GM20431 (cell line): ENCODE measurements around the gene SLC24A5.

Source experiments
- in situ Hi-C: fragments of 300-500 bp; cut with MseI, MboI; formaldehyde crosslinking; loops from one replicate; pipeline ENCODE4 v1.15.0; 2020; ENCODE audit warnings: low sequenced_read_pairs; ENCODE audit not compliant: unreplicated experiment

The SLC24A5 gene

DNA sequence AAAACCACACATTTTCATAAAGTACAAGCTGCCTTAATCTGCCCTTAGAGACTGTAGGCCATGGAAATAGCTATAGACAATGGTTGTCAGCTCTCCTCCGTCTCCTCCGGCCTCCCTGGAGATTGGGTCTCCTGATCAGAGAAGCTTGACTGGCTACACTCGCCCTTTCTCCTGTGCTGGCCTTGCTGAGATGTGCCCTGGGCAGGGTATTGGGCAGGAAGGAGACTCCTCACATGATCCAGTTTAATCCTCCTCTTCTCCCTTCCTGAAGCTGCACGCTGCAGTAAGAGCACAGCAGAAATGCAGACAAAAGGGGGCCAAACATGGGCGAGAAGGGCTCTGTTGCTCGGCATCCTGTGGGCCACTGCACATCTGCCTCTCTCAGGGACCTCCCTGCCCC lies at the start of gene SLC24A5:
Gene SLC24A5 (plus strand): TSS at position 246 of the 400 bp plus-strand sequence. CDS start 55 bp downstream, at position 301.
- in situ Hi-C loops, result loop anchor here (25.0 kb wide), 1 partner anchor 117 kb away; no protein-coding TSS in a partner anchor

DNA sequence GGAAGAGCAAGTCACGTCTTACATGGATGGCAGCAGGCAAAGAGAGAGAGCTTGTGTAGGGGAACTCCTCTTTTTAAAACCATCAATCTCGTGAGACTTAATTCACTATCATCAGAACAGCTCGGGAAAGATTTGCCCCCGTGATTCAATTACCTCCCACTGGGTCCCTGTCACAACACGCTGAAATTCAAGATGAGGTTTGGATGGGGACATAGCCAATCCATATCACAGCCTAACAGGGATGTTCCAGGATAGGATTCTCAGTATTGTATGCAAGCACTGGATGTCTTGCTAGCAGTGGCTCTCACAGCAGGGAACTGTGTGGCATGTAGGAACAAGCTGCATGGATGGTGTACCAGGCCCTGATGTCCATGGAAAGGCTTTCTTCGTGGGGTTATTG lies 47.8 kb upstream of the SLC24A5 start:
- in situ Hi-C loops, result no loop called here

DNA sequence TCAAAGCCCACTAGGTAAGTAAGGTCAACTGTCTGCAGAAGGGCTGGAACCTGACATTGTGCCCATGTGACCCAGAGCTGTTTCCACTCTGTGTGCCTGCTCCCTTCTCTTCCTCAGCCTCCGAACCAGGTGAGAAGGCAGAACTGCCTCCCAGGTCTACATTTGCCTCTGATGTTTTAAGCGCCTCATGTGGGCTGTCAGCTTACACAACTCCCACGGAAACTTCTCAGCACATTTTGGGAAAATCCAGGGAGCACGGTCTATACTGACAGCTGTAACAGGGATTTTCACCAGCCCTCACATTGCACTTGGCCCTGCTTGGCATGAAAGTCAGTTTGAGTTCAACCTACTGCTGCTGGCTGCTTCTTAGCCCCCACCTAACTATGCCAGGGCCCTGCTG lies 46.9 kb upstream of the SLC24A5 start:
- in situ Hi-C loops, result no loop called here

DNA sequence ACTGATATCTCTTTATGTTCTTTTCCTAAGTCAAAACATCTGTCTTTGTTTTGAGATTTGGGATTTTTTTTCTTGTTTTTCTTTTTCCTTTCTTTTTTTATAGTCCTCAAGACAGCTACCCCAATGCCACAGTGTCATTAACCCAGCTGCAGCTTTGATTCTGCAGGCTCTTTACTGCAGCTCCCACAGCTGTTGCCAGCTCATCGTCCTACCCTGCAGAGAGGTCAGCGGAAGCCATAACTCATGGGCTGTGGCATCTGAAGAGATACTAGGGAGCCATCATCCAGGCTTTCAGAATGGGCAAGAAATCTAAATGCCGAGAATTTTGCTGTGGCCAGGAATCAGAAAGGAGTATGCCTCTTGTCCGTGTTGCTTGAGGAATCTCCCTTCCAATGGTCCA lies 44.3 kb upstream of the SLC24A5 start:
- in situ Hi-C loops, result no loop called here

DNA sequence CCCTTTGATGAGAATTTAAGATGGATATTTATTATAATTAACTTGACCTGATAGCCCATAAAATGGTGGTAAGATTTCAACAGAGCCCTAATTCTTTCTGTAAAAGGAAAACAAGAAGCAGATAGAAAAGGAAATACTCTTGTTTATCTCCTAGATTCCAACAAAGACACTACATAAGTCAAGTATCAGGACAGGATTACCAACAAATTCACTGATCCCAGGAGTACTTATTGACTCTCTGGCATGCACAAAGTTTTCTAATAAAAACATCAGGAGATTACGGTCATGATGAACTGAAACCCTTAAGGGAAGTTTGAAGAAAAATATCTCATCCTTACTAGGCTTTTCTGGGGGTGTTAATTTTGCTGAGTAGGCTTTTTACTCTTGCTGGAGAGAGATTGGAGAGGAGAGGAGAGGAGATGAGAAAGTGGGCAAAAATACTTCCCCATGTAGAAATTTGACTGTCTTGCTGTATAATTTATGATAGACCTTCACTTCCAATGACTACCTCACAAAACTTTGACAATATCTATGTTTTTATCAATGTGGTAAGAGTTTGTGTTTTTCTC lies 43.1 kb upstream of the SLC24A5 start:
- in situ Hi-C loops, result no loop called here

DNA sequence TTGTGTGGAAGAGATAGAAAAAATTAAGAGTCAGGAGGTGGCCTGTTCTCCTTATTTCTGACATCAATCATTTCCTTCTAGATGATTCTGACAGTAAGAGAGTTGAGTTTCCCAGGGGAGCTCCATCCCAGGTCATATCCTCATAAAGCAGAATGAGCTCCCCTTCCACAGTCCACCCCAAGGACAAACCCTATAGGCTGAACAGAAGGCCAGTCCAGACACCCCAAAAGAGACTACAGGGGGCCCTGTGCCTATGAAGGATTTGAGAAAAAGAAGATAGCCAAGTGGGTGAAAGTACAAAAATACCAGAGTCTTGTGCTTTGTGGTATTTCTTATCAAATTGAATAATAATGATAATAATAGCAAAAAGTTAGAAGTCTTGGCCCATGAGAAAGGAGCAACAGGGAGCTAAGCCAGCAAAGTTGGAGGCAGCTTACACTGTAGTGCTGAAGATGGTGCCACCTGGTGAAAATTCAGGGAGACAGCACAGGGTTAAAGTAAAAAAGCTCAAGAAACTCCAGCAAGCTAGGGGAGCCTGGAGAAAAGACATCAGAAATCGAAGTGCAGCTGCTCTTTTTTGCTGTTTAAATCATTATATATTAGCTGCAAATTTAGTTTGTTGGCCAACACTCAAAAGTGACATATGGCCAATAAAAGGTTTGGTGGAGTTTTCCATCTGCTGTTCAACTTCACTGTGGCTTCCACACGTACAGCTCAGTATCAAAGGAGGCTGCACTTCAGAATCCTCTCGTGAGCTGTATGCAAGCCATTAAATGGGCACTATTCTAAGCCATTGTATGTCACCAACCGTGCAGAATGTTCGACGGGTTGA lies 35.8 kb upstream of the SLC24A5 start:
- in situ Hi-C loops, result no loop called here

DNA sequence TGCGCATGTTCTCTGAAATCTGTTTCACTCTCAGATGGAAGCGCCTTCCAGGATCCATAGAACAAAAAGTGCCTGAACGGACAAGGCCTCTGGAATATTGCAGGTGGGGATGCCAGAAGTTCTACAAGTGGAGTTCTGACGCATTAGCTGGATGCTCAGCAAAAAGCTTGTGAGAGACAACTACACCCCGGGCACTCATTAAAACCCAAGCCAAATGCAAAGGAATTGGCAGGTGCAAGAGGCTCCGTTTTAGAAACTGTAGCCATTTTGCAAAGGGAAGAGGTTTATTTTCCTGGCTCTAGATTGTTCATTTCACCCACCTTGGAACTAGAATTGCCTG lies 35.2 kb upstream of the SLC24A5 start:
- in situ Hi-C loops, result no loop called here

DNA sequence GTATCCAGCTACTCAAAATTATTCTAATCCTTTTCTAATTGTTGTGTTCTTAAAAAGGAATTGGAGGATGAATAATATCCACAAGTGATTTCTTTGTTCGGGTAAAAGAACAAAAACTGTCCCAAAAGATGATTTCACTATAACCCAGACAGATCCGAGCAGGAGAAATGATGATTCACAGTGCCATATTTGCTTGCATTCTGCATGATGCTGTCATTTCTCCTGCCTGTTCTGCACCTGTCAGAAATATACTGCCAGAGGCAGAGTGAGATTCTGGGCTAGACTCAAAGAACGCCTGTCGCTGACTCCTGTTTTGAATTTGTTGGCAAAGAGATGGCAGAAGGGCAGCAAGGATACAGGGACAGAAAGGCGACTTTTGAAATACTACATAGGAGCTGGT lies 34.7 kb upstream of the SLC24A5 start:
- in situ Hi-C loops, result no loop called here

DNA sequence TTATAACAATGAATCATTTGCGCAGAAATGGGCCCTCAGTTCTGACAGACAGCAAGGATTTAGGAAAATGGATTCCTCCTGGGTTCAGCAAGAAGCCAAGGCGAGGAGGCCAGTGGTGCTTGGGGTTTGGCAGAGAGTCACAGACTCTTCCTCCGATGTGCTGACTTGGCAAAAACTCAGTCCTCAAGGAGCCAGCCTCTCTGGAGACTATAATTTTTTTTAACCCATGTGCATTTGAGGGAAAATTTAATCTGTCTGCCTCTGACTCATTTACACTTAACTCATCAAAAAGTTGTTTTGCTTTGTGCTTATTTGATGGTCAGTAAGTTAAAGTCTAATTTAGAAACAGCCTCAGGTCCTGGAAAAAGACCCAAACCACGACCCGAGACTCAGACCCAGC lies 34.2 kb upstream of the SLC24A5 start:
- in situ Hi-C loops, result no loop called here

DNA sequence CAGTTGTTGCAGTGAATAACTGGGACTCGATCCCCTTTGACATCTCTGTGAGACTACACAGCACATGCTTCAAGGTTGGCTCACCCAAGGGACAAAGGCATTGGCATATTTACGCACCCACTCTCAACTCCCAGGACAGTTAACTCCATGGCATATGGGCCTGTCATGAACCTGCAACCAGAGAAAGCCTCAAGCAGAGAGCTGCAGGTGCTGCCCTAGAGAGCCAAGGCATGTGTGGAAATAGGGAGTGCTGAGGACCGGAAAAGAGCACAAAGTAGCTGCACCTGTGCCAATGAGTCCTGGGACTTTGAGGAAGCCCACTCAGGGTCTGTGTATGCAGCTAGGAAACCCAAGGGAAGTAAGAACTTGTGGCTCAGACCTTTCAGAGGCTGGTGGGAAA lies 32.9 kb upstream of the SLC24A5 start:
- in situ Hi-C loops, result no loop called here

DNA sequence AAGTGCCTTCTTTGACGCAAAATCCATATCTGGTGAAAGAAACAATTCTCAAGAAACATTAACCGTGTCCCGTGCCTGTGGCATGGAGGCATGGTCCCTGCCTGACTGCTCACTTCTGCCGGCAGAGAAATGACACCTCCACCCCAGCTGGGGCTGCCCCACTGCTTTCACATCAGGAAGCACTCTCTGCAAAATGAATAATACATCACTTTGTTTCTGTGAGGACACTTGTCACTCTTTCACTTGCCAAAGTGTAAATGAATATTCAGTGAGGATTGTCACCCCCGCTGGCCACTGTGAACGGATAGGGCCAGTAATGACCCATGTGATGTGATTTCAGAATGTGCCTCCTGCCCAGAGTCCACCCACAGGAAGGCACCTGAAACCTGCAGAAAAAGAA lies 31.1 kb upstream of the SLC24A5 start:
- in situ Hi-C loops, result no loop called here

DNA sequence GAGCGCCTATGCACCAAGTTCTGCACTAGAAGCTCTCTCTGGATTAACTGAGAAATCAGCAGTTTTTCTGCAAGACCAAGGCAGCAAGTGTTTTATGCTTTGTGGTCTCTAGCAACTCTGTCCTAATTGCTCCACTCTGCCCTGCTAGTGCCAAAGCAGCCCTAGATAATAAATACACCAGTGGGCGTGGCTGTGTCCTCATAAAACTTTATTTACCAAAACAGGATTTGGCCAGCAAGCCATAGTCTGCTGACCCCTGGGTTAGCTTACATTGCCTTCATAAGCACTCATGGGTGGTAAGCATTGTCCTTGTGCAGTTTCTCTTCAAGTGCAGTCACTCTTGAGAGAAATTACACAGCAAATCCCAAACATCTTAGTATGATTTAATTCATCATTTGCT lies 30.7 kb upstream of the SLC24A5 start:
- in situ Hi-C loops, result no loop called here

DNA sequence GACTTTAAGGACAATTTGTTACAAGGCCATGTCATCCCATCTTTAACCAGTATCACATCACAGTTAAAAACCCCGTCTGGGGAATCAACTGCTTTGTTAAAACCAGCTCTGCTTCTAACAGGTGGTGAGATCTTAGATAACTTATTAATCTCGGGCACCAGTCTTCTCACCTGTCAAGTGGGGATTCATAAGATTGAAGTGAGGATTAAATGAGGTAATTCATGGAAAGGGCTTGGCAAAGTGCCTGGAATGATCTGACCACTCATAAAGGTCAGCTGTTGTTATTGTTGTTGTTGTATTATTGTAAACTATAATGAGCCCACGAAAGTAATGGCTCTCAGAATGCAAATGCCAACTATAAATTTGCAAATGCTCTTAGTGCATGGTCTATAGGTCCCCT lies 30.1 kb upstream of the SLC24A5 start:
- in situ Hi-C loops, result no loop called here

DNA sequence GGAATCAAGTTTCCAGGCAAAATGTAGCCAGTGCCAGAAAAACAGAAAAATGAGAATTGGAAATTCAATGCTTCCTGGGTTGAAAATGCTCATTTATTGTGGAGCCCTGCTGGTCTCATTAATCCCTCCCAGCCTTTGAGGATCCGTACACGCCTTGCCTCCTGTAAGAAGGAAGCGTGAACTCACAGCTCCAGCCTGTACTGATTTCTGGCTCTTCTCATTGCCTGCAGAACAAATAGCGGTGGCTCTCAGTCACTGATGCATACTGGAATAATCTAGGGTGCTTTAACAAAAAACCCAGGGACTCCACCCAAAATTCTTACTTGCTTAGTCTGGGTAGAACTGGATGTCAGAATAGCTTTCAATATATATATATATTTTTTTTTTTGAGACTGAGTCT lies 29.3 kb upstream of the SLC24A5 start:
- in situ Hi-C loops, result no loop called here

DNA sequence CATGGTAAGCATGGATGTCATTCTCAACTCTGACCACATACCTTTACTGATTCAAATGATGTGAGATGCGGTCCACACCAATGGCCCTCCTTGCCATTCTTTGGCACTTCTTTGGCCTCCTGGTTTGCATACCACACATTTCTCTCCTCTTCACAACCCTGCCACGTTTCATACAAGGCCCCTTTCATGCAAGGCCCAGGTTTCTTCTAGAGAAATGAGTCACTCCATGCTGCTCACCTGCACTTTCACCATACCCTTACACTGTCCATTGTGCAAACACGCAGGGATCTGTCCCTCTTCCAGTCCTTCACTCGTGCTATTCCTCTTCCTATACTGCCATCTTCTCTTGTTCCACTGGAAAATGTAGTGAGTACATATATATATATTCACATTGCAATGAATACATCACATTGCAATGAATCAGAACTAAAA lies 24.4 kb upstream of the SLC24A5 start:
- in situ Hi-C loops, result no loop called here

DNA sequence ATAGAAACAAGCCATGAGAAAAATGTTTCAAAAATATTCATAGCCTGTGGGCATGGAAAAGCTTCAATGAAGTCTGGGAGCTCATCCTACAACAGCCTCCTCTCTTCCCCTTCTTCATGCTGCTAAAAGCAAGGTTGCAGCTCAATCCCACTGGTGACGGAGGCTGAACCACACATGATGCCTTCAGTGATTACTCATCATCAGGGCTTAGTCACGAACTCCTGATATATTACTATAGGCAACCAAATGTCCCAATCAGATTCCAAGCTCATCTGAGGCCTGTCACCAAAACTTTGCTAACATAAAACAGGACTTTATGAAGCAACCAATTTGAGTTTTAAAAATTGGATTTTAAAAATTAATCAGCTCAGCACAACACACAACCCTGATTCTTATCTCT lies 24.0 kb upstream of the SLC24A5 start:
- in situ Hi-C loops, result no loop called here

DNA sequence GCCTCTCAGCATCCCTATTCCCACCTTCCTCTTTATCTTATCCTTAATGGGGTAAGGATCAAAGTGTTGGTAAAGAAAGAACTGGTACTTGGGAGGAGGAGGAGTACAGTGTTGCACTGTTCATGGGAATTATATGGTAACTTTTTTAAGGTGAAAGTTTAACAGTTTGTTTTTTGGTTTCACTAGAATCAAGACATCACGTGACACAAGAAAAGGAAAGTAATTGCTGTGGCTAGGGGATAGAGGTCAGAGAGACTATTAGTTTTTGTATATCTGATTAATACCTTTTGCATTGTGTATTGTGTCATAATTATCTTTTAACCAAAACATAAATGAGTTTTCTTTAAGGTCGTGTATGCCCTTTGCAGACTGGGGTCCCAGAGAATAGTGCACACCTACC lies 23.5 kb upstream of the SLC24A5 start:
- in situ Hi-C loops, result no loop called here

DNA sequence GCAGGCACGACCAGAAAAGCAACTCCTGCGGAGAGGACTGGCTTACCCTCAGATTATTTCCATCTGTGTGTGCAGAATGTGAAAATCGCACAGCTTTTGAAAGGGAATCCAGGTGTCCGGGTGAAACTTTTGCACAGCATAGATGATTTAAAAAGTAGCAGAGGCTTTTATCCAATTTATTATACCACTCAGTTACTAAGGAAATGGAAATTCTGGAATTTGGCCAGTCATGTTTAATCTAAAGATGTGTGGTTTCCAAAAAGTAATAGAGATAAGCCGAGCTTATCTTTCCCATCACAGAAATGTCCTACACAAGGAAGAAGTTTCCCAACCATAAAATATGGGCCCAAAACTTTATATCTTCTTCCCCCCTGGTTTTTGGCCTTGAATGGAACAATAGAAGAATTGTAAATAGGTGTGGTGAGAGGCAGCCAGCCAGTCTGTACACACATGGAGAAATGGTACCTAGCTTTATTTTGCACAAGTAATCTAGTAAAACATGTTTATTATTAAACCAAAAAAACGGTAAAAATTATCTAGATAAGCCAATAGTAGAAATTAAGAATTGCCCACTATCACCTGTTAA lies 19.3 kb upstream of the SLC24A5 start:
- in situ Hi-C loops, result loop anchor here (25.0 kb wide), 1 partner anchor 136 kb away; no protein-coding TSS in a partner anchor

DNA sequence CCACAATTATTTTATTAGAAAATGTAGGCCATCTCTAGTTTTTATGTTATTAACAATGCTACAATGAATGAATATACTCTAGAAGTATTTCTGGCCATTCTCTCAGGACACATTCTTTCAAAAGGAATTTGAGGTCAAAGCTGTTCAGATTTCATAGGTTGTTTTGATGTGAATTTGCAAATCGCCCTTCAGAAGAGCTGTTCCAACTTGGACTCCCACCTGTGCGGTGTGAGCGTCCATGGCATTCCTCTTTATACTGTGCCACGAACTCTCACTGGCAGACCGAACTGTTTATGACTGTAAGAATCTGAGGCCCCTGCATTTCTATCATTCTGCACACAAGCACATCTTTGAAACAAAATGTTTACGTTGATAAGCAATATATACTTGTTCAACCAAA lies 18.6 kb upstream of the SLC24A5 start:
- in situ Hi-C loops, result loop anchor here (25.0 kb wide), 1 partner anchor 135 kb away; no protein-coding TSS in a partner anchor

DNA sequence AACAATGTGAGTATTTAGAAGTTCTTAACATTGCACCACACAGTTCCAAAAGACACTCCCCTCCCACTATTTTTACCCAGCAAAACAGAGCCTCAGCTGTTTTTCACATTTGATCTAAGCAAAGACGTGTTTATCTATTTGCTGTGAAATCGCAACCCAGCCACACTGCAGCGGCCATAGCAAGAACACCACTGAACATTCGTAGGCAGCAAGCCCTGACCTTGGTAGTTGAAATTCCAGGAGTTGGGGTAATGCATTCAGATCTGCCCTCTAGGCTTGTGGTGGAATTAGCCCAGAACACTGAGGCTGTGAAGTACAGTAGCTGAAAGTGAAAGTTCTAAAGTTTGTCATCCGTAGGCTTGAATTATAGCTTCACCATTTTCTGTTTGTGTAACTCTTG lies 17.1 kb upstream of the SLC24A5 start:
- in situ Hi-C loops, result loop anchor here (25.0 kb wide), 1 partner anchor 134 kb away; no protein-coding TSS in a partner anchor

DNA sequence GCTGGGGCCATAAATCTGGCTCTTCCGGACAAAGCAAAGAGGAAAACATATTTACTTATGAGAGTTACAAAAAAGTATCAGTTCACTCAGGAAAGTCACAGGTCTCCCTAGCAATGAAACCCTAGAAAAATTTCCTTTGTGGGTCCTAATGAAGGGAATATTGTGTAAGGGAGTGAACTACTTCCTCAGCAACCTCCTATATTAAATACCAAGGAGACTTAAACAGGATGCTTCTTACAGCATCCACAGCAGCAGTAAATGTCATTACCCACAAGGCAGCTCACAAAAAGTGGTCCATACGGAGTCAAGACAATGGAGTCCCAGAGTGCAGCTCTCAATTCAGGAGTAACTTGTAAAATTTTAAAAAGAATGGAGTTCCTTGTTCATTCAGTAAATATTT lies 14.9 kb upstream of the SLC24A5 start:
- in situ Hi-C loops, result loop anchor here (25.0 kb wide), 1 partner anchor 131 kb away; no protein-coding TSS in a partner anchor
